NB4 (cell line): ENCODE results near the gene SERTAD4.

Experiments
- CTCF ChIP-seq: IDR thresholded peaks from one replicate; pipeline ENCODE4 v1.5.1; 2012; ENCODE audit warnings: low read depth, low read length
- MAX ChIP-seq: IDR thresholded peaks from 2 replicates; pipeline ENCODE4 v1.6.1; 2011; ENCODE audit warnings: low read depth, low read length
- MYC ChIP-seq: IDR thresholded peaks from 2 replicates; pipeline ENCODE4 v1.6.1; 2011; ENCODE audit warnings: low read depth, low read length

GRCh38 chr1:210288116-210288515, 55.5 kb downstream of the SERTAD4 start:
- TF ChIP-seq CTCF, result no peak
- TF ChIP-seq MAX, result no peak
- no peak for TF ChIP-seq MYC
